ENCODE results near the gene GLI3. TPM values are rescaled to one million over a fixed set of nuclear protein-coding genes. Genes with fewer than 3 reads are reported as not detected.

Gene GLI3
- total and polyA plus RNA-seq, 8 donors, result 0.29 to 7.0 (median 2.3) TPM

DNA sequence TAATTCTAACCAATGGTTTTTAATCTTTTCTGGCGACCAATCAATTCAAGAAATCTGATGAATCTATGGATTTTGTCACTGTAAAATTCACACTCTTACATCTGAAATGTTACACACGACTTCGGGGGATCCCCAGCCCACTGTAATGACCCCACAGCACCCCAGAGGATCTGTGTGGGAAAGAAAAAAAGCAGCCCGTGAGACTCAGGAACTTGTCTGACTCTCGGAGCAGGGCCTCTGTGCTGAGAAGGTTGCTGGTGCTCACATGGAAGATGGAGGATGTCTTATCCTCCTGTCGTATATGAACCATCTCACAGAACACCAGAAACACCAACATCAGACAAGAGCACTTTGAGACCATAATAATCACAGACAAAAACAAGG, 305.8 kb downstream of the GLI3 start:
- Histone ChIP-seq H3K27ac (no peak overlapping the region), H3K36me3 (no peaks in the 10 kb centered on the region), H3K9me3 (no peaks in the 10 kb centered on the region), H3K4me3 (no peak overlapping the region), H3K4me1 (no peaks in the 10 kb centered on the region), H3K27me3 (no peaks in the 10 kb centered on the region)
- WGBS, 5 donors, result 68 to 87% (median 84%) methylated on average over 6 of the region's 6 CpGs
- intact Hi-C loops (cut with DNase I; ENCODE audit: low total_unique reads), result no loop called here
- no peak for DNase-seq
- TF ChIP-seq CTCF (IDR thresholded peaks at IDR 0.05) (no peak), POLR2AphosphoS5 (IDR thresholded peaks at IDR 0.05) (no peak), POLR2A (IDR thresholded peaks at IDR 0.05) (no peak), EP300 (IDR thresholded peaks at IDR 0.05) (no peak)

DNA sequence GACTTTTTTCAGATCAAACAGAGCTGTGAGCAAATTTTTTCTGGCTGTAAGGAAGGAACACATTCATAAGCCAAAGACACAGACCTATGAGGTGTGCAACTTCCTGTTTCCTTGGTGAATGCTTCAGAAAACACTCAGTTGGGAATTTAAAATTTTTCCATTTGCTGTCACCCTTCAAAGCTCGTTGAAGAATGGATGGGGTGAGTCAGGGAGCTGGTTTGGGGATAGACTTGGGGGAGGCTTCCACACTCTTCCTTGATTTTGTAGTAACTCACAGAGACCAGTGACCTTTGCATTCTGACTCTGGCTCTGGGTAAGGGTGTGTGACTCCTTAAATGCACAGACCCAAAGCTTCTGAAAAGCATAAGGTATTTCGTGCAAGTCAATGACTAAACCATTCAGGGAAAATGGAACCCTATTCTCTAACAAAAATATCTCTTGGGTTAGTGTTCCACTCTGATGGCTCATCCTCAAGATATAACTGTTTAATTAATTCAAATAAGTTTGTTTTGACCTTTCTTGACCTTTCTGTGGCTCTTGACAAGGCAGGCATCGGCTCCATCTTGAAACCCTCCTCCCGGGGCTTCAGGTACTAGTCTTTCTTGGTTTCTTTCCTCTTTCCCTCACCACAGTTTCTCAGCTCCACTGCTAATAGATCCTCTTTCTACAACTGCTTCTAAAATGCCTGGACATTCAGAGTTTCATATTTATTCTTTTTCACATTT, 306.3 kb downstream of the GLI3 start:
- Histone ChIP-seq H3K36me3 (no peaks in the 10 kb centered on the region), H3K9me3 (no peaks in the 10 kb centered on the region), H3K27me3 (no peaks in the 10 kb centered on the region), H3K27ac (no peak overlapping the region), H3K4me1 (no peaks in the 10 kb centered on the region), H3K4me3 (no peak overlapping the region)
- no peak for DNase-seq
- WGBS, 5 donors, result 77 to 84% (median 83%) methylated on average over 4 of the region's 4 CpGs
- TF ChIP-seq CTCF (IDR thresholded peaks at IDR 0.05) (no peak), POLR2A (IDR thresholded peaks at IDR 0.05) (no peak), POLR2AphosphoS5 (IDR thresholded peaks at IDR 0.05) (no peak), EP300 (IDR thresholded peaks at IDR 0.05) (no peak)
- intact Hi-C loops (cut with DNase I; ENCODE audit: low total_unique reads), result no loop called here

- TF ChIP-seq POLR2A (IDR thresholded peaks at IDR 0.05) (no peak), POLR2AphosphoS5 (IDR thresholded peaks at IDR 0.05) (no peak), EP300 (IDR thresholded peaks at IDR 0.05) (no peak), CTCF (IDR thresholded peaks at IDR 0.05) (no peak)
- intact Hi-C loops (cut with DNase I; ENCODE audit: low total_unique reads), result no loop called here
- no peak for DNase-seq
- Histone ChIP-seq H3K27me3 (no peaks in the 10 kb centered on the region), H3K4me1 (no peaks in the 10 kb centered on the region), H3K9me3 (no peaks in the 10 kb centered on the region), H3K27ac (no peak overlapping the region), H3K4me3 (no peak overlapping the region), H3K36me3 (no peaks in the 10 kb centered on the region)
- WGBS, 5 donors, result 67 to 92% (median 83%) methylated on average over 1 of the region's 1 CpG
Measured at GRCh38 chr7:41928781-41929180, 308.2 kb downstream of the GLI3 start.

DNA sequence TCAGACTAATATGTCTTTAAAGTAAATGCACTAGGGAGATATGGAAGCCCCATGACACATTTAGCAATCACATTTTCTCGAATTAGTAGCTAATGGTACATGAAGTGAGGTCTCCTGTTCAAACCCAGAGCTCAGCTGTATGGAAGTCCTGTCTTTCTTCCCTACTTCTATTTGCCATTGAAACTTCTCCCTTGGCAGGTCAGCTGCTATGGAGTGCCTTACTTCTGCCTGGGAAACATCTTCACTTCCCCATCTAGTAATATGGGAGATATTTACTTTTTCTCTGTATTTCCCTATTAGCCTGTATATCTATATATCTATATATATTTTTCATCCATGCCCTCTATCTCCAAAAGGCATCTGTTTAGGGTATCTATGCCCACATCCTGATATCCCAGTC, 308.8 kb downstream of the GLI3 start:
- 30 to 69% (median 43%) methylated on average over 1 of the region's 1 CpG for WGBS, 5 donors
- Histone ChIP-seq H3K9me3 (no peaks in the 10 kb centered on the region), H3K4me3 (no peak overlapping the region), H3K36me3 (no peaks in the 10 kb centered on the region), H3K4me1 (no peaks in the 10 kb centered on the region), H3K27ac (no peak overlapping the region), H3K27me3 (no peaks in the 10 kb centered on the region)
- intact Hi-C loops (cut with DNase I; ENCODE audit: low total_unique reads), result no loop called here
- no peak for DNase-seq
- no peak for TF ChIP-seq POLR2A (IDR thresholded peaks at IDR 0.05)
- no peak for TF ChIP-seq POLR2AphosphoS5 (IDR thresholded peaks at IDR 0.05)
- no peak for TF ChIP-seq EP300 (IDR thresholded peaks at IDR 0.05)
- no peak for TF ChIP-seq CTCF (IDR thresholded peaks at IDR 0.05)

All from stomach (tissue), 9 donors.